ENCODE data around the gene DYNC1I1.

DYNC1I1 gene

GRCh38 chr7:95910341-95910740 is 138.0 kb downstream of the DYNC1I1 start:
- no peaks in the 10 kb centered on the region for H3K9me3 ChIP-seq (ENCODE audit: low read length)
- no peaks in the 10 kb centered on the region for H3K4me1 ChIP-seq (ENCODE audit: insufficient read depth, low read length)
- H2AFZ ChIP-seq (ENCODE audit: low read depth, low read length): no peak overlapping the region
- H3K36me3 ChIP-seq (ENCODE audit: insufficient read depth, low read length): no peaks in the 10 kb centered on the region
- H3K4me3 ChIP-seq (ENCODE audit: low read length): no peak overlapping the region
- peaks cover 12% of the 10 kb centered on the region for H3K27me3 ChIP-seq (ENCODE audit: insufficient read depth, low read length)

- H3K36me3 ChIP-seq (ENCODE audit: insufficient read depth, low read length): no peaks in the 10 kb centered on the region
- no peak overlapping the region for H2AFZ ChIP-seq (ENCODE audit: low read depth, low read length)
- no peak overlapping the region for H3K4me3 ChIP-seq (ENCODE audit: low read length)
- no peaks in the 10 kb centered on the region for H3K4me1 ChIP-seq (ENCODE audit: insufficient read depth, low read length)
- H3K9me3 ChIP-seq (ENCODE audit: low read length): no peaks in the 10 kb centered on the region
- H3K27me3 ChIP-seq (ENCODE audit: insufficient read depth, low read length): peaks cover 16% of the 10 kb centered on the region
Observed at GRCh38 chr7:95915731-95916130, 143.4 kb downstream of the DYNC1I1 start.

GRCh38 chr7:95916573-95917297 is 144.4 kb downstream of the DYNC1I1 start:
- Histone ChIP-seq H3K27me3 (ENCODE audit: insufficient read depth, low read length) (peaks cover 13% of the 10 kb centered on the region), H3K36me3 (ENCODE audit: insufficient read depth, low read length) (no peaks in the 10 kb centered on the region), H2AFZ (ENCODE audit: low read depth, low read length) (no peak overlapping the region), H3K4me1 (ENCODE audit: insufficient read depth, low read length) (no peaks in the 10 kb centered on the region), H3K9me3 (ENCODE audit: low read length) (no peaks in the 10 kb centered on the region), H3K4me3 (ENCODE audit: low read length) (no peak overlapping the region)

DNA sequence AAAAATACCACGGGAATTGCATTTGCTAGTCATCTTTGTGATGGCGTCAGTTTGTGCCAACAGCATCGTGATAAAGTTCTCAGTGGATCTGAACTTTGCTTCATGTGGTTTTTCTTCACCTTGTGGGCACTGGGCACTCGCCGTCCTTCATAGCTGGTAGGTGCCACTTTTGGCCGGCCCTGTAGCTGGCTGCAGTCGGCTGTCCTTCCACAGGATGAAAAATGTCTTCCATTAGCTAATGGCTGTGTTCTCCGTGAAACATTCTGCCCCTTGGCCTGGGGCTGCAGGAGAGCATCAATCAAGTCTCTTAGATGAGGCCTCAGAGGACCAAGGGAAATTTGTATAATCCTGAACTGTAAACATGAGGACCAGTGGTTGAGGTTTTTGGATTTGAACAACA is 145.3 kb downstream of the DYNC1I1 start:
- Histone ChIP-seq H3K4me3 (ENCODE audit: low read length) (no peak overlapping the region), H2AFZ (ENCODE audit: low read depth, low read length) (no peak overlapping the region), H3K9me3 (ENCODE audit: low read length) (no peaks in the 10 kb centered on the region), H3K36me3 (ENCODE audit: insufficient read depth, low read length) (no peaks in the 10 kb centered on the region), H3K4me1 (ENCODE audit: insufficient read depth, low read length) (no peaks in the 10 kb centered on the region), H3K27me3 (ENCODE audit: insufficient read depth, low read length) (peaks cover 11% of the 10 kb centered on the region)

- Histone ChIP-seq H2AFZ (ENCODE audit: low read depth, low read length) (no peak overlapping the region), H3K36me3 (ENCODE audit: insufficient read depth, low read length) (no peaks in the 10 kb centered on the region), H3K27me3 (ENCODE audit: insufficient read depth, low read length) (peaks cover 11% of the 10 kb centered on the region)
Observed at GRCh38 chr7:95919556-95919955, 147.2 kb downstream of the DYNC1I1 start.

GRCh38 chr7:95921543-95921942 is 149.2 kb downstream of the DYNC1I1 start:
- Histone ChIP-seq H3K4me3 (ENCODE audit: low read length) (no peak overlapping the region), H3K27me3 (ENCODE audit: insufficient read depth, low read length) (peaks cover 9% of the 10 kb centered on the region), H3K4me1 (ENCODE audit: insufficient read depth, low read length) (no peaks in the 10 kb centered on the region), H3K9me3 (ENCODE audit: low read length) (no peaks in the 10 kb centered on the region), H2AFZ (ENCODE audit: low read depth, low read length) (no peak overlapping the region), H3K36me3 (ENCODE audit: insufficient read depth, low read length) (no peaks in the 10 kb centered on the region)

More at GRCh38 chr7:95919556-95919955, 147.2 kb downstream of the DYNC1I1 start:
- Histone ChIP-seq H3K4me3 (ENCODE audit: low read length) (no peak overlapping the region), H3K4me1 (ENCODE audit: insufficient read depth, low read length) (no peaks in the 10 kb centered on the region), H3K9me3 (ENCODE audit: low read length) (no peaks in the 10 kb centered on the region)

- Histone ChIP-seq H3K4me1 (ENCODE audit: insufficient read depth, low read length) (no peaks in the 10 kb centered on the region), H3K27me3 (ENCODE audit: insufficient read depth, low read length) (peaks cover 11% of the 10 kb centered on the region), H3K4me3 (ENCODE audit: low read length) (no peak overlapping the region), H3K36me3 (ENCODE audit: insufficient read depth, low read length) (no peaks in the 10 kb centered on the region), H2AFZ (ENCODE audit: low read depth, low read length) (no peak overlapping the region), H3K9me3 (ENCODE audit: low read length) (no peaks in the 10 kb centered on the region)
Observed at GRCh38 chr7:95922191-95922590, 149.8 kb downstream of the DYNC1I1 start.

GRCh38 chr7:95925236-95925635 is 152.9 kb downstream of the DYNC1I1 start:
- Histone ChIP-seq H3K36me3 (ENCODE audit: insufficient read depth, low read length) (no peaks in the 10 kb centered on the region), H3K4me1 (ENCODE audit: insufficient read depth, low read length) (no peaks in the 10 kb centered on the region), H3K4me3 (ENCODE audit: low read length) (no peak overlapping the region), H3K9me3 (ENCODE audit: low read length) (no peaks in the 10 kb centered on the region), H3K27me3 (ENCODE audit: insufficient read depth, low read length) (peaks cover 13% of the 10 kb centered on the region), H2AFZ (ENCODE audit: low read depth, low read length) (no peak overlapping the region)

GRCh38 chr7:95925971-95926370 is 153.6 kb downstream of the DYNC1I1 start:
- no peaks in the 10 kb centered on the region for H3K4me1 ChIP-seq (ENCODE audit: insufficient read depth, low read length)
- H3K27me3 ChIP-seq (ENCODE audit: insufficient read depth, low read length): peaks cover 13% of the 10 kb centered on the region
- no peaks in the 10 kb centered on the region for H3K36me3 ChIP-seq (ENCODE audit: insufficient read depth, low read length)
- H3K9me3 ChIP-seq (ENCODE audit: low read length): no peaks in the 10 kb centered on the region
- no peak overlapping the region for H2AFZ ChIP-seq (ENCODE audit: low read depth, low read length)
- no peak overlapping the region for H3K4me3 ChIP-seq (ENCODE audit: low read length)

DNA sequence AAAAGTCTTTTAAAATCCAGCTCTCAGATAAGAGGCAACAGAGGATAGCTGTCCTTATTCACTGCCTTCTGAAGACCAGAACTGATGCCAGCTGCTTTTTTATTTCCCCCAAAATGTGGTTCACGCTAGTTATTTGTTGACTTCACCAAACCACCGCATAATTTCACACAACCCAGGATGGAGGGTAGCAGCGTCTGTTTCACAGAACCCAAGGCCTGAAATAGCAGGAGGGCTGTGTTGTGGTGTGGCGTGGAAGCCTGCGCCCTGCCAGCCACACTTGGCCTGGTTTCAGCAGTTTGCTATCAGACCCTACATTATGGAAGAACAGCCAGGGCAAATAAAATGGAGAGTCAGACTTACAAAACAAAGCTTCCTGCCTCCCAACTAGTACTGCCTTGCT is 155.4 kb downstream of the DYNC1I1 start:
- Histone ChIP-seq H3K36me3 (ENCODE audit: insufficient read depth, low read length) (no peaks in the 10 kb centered on the region), H3K9me3 (ENCODE audit: low read length) (no peaks in the 10 kb centered on the region), H3K27me3 (ENCODE audit: insufficient read depth, low read length) (peaks cover 13% of the 10 kb centered on the region), H3K4me1 (ENCODE audit: insufficient read depth, low read length) (no peaks in the 10 kb centered on the region), H3K4me3 (ENCODE audit: low read length) (no peak overlapping the region), H2AFZ (ENCODE audit: low read depth, low read length) (no peak overlapping the region)

- no peaks in the 10 kb centered on the region for H3K36me3 ChIP-seq (ENCODE audit: insufficient read depth, low read length)
- no peaks in the 10 kb centered on the region for H3K4me1 ChIP-seq (ENCODE audit: insufficient read depth, low read length)
- H3K9me3 ChIP-seq (ENCODE audit: low read length): no peaks in the 10 kb centered on the region
- H2AFZ ChIP-seq (ENCODE audit: low read depth, low read length): no peak overlapping the region
- H3K27me3 ChIP-seq (ENCODE audit: insufficient read depth, low read length): peaks cover 13% of the 10 kb centered on the region
- H3K4me3 ChIP-seq (ENCODE audit: low read length): no peak overlapping the region
Observed at GRCh38 chr7:95929710-95930280, 157.4 kb downstream of the DYNC1I1 start.

- Histone ChIP-seq H3K4me1 (ENCODE audit: insufficient read depth, low read length) (no peaks in the 10 kb centered on the region), H3K9me3 (ENCODE audit: low read length) (no peaks in the 10 kb centered on the region), H3K27me3 (ENCODE audit: insufficient read depth, low read length) (peaks cover 7% of the 10 kb centered on the region), H2AFZ (ENCODE audit: low read depth, low read length) (no peak overlapping the region), H3K36me3 (ENCODE audit: insufficient read depth, low read length) (no peaks in the 10 kb centered on the region), H3K4me3 (ENCODE audit: low read length) (no peak overlapping the region)
Observed at GRCh38 chr7:95931460-95932232, 159.3 kb downstream of the DYNC1I1 start.

GRCh38 chr7:95933618-95934017 is 161.3 kb downstream of the DYNC1I1 start:
- no peak overlapping the region for H2AFZ ChIP-seq (ENCODE audit: low read depth, low read length)
- no peaks in the 10 kb centered on the region for H3K9me3 ChIP-seq (ENCODE audit: low read length)
- no peaks in the 10 kb centered on the region for H3K4me1 ChIP-seq (ENCODE audit: insufficient read depth, low read length)
- peaks cover 2% of the 10 kb centered on the region for H3K27me3 ChIP-seq (ENCODE audit: insufficient read depth, low read length)
- no peaks in the 10 kb centered on the region for H3K36me3 ChIP-seq (ENCODE audit: insufficient read depth, low read length)
- no peak overlapping the region for H3K4me3 ChIP-seq (ENCODE audit: low read length)
